ENCODE measurements around the gene CLSTN3. TPM values are rescaled to one million over a fixed set of nuclear protein-coding genes. Genes with fewer than 3 reads are reported as not detected.

Gene CLSTN3
- total RNA-seq, 4 donors from 2014 or later: 22.1 to 41.1 (median 31.7) TPM

GRCh38 chr12:7107636-7108002 lies 22.6 kb upstream of the CLSTN3 start:
- peak overlapping the region; percentile 58 for H3K4me3 ChIP-seq (ENCODE audit: low read depth, poor library complexity, severe bottlenecking)
- 29 to 32% methylated on average over 3 of the region's 3 CpGs for WGBS, 2 donors
- TF ChIP-seq CTCF (IDR thresholded peaks at IDR 0.05): no peak
- no peak for TF ChIP-seq POLR2A (IDR thresholded peaks at IDR 0.05)
- intact Hi-C loops (cut with DNase I; ENCODE audit: low total_unique reads): no loop called here
- DNase-seq (ENCODE audit: low spot score in 2 of 2): no peak

GRCh38 chr12:7108003-7108795 lies 22.0 kb upstream of the CLSTN3 start:
- DNase-seq (ENCODE audit: low spot score in 2 of 2): peak; percentile 53 to 95
- intact Hi-C loops (cut with DNase I; ENCODE audit: low total_unique reads): no loop called here
- peak overlapping the region; percentile 58 for H3K4me3 ChIP-seq (ENCODE audit: low read depth, poor library complexity, severe bottlenecking)
- 2 to 7% methylated on average over 26 to 29 of the region's 30 CpGs for WGBS, 2 donors
- TF ChIP-seq POLR2A (IDR thresholded peaks at IDR 0.05) (no peak), CTCF (IDR thresholded peaks at IDR 0.05) (no peak)

GRCh38 chr12:7108796-7109571 lies 21.2 kb upstream of the CLSTN3 start, which contains the start of gene C1RL:
Gene C1RL, minus strand, starts transcription at chr12:7109214. Its CDS starts 34 bp downstream, at chr12:7109180.
- intact Hi-C loops (cut with DNase I; ENCODE audit: low total_unique reads): no loop called here
- DNase-seq (ENCODE audit: low spot score in 2 of 2): peak; percentile 92 to 99
- H3K4me3 ChIP-seq (ENCODE audit: low read depth, poor library complexity, severe bottlenecking): peak within 1 kb of the TSS; percentile 58
- TF ChIP-seq CTCF (IDR thresholded peaks at IDR 0.05) (peak in 1 of 3 donors; percentile 91), POLR2A (IDR thresholded peaks at IDR 0.05) (no peak)
- 11 to 12% methylated on average over 22 to 23 of the region's 23 CpGs for WGBS, 2 donors

- no peak overlapping the region for H3K4me3 ChIP-seq (ENCODE audit: low read depth, poor library complexity, severe bottlenecking)
- 60 to 70% methylated on average over 5 of the region's 5 CpGs for WGBS, 2 donors
- no peak for TF ChIP-seq CTCF (IDR thresholded peaks at IDR 0.05)
- no peak for TF ChIP-seq POLR2A (IDR thresholded peaks at IDR 0.05)
- DNase-seq (ENCODE audit: low spot score in 2 of 2): no peak
- intact Hi-C loops (cut with DNase I; ENCODE audit: low total_unique reads): no loop called here
These were observed 20.6 kb upstream of the CLSTN3 start for GRCh38 chr12:7109572-7109920.

- H3K4me3 ChIP-seq (ENCODE audit: low read depth, poor library complexity, severe bottlenecking): no peak overlapping the region
- WGBS, 2 donors: 90 to 94% methylated on average over 5 of the region's 5 CpGs
- TF ChIP-seq CTCF (IDR thresholded peaks at IDR 0.05) (no peak), POLR2A (IDR thresholded peaks at IDR 0.05) (no peak)
- DNase-seq (ENCODE audit: low spot score in 2 of 2): no peak
- intact Hi-C loops (cut with DNase I; ENCODE audit: low total_unique reads): loop anchor here (10.0 kb wide), 2 partner anchors 56 to 186 kb away; partner anchors contain the start of gene ATN1
These were observed 19.5 kb upstream of the CLSTN3 start for GRCh38 chr12:7110661-7111060.
